ENCODE results near the gene HTR3B.
A peak's percentile ranks its signal among the peaks of the same experiment; 100 is the strongest.
"Not testable (repeated sequence)": the region's sequence is repeated elsewhere in the genome, so short reads cannot be mapped to it uniquely, and the experiment has no call there.

The HTR3B gene

GRCh38 chr11:113904379-113905101 lies at the start of gene HTR3B:
HTR3B (plus strand) TSS chr11:113904796; CDS start chr11:113904934, 138 bp downstream.
- no peak for DNase-seq

- no peak for DNase-seq
These were observed 48.8 kb upstream of the HTR3B start for GRCh38 chr11:113855803-113856202.

- no peak for DNase-seq
These were observed 47.4 kb upstream of the HTR3B start for GRCh38 chr11:113856966-113857759.

- peak; percentile 73 for DNase-seq
These were observed 44.9 kb upstream of the HTR3B start for GRCh38 chr11:113859665-113860064.

GRCh38 chr11:113862435-113862834 lies 42.2 kb upstream of the HTR3B start:
- no peak for DNase-seq

- DNase-seq: no peak
These were observed 40.2 kb upstream of the HTR3B start for GRCh38 chr11:113864410-113864809.

GRCh38 chr11:113865873-113866272 lies 38.7 kb upstream of the HTR3B start:
- no peak for DNase-seq

GRCh38 chr11:113867843-113868503 lies 36.6 kb upstream of the HTR3B start:
- DNase-seq: no peak

- DNase-seq: no peak
These were observed 33.3 kb upstream of the HTR3B start for GRCh38 chr11:113871336-113871735.

- no peak for DNase-seq
These were observed 31.4 kb upstream of the HTR3B start for GRCh38 chr11:113873236-113873626.

GRCh38 chr11:113874096-113874495 lies 30.5 kb upstream of the HTR3B start:
- DNase-seq: no peak

- peak; percentile 48 for DNase-seq
These were observed 29.9 kb upstream of the HTR3B start for GRCh38 chr11:113874581-113875233.

- DNase-seq: peak; percentile 98
These were observed 29.1 kb upstream of the HTR3B start, which contains the start of gene USP28 for GRCh38 chr11:113875234-113876073. USP28 (minus strand) TSS chr11:113875572; CDS start chr11:113875501, 71 bp downstream.

- DNase-seq: peak; percentile 71
These were observed 28.4 kb upstream of the HTR3B start for GRCh38 chr11:113876074-113876797.

- DNase-seq: no peak
These were observed 27.6 kb upstream of the HTR3B start for GRCh38 chr11:113876798-113877669.

GRCh38 chr11:113877670-113878055 lies 26.9 kb upstream of the HTR3B start:
- peak; percentile 78 for DNase-seq

- not testable (repeated sequence) for DNase-seq
These were observed 25.1 kb upstream of the HTR3B start for GRCh38 chr11:113879446-113879845.

- no peak for DNase-seq
These were observed 23.6 kb upstream of the HTR3B start for GRCh38 chr11:113880971-113881370.

GRCh38 chr11:113881856-113882255 lies 22.7 kb upstream of the HTR3B start:
- DNase-seq: no peak

- no peak for DNase-seq
These were observed 20.2 kb upstream of the HTR3B start for GRCh38 chr11:113884361-113884836.
